ENCODE measurements around the gene UPK1A.
"Not testable (repeated sequence)": the region's sequence is repeated elsewhere in the genome, so short reads cannot be mapped to it uniquely, and the experiment has no call there.

The UPK1A gene

GRCh38 chr19:35689836-35690235, 23.5 kb downstream of the UPK1A start:
- no peak for FAIRE-seq

DNA sequence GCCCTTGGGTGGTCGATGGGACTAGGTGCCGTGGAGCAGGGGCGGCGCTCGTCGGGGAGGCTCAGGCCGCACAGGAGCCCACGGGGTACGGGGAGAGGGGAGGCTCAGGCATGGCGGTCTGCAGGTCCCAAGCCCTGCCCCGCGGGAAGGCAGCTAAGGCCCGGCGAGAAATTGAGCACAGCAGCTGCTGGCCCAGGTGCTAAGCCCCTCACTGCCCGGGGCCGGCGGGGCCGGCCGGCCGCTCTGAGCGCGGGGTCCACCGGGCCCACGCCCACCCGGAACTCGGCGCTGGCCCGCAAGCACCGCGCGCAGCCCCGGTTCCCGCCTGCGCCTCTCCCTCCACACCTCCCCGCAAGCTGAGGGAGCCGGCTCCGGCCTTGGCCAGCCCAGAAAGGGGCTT, 24.8 kb downstream of the UPK1A start:
- not testable (repeated sequence) for DNase-seq (ENCODE audit: insufficient read length, low spot score); FAIRE-seq

More at GRCh38 chr19:35689836-35690235, 23.5 kb downstream of the UPK1A start:
- DNase-seq (ENCODE audit: insufficient read length, low spot score), result no peak

GRCh38 chr19:35692010-35692409, 25.7 kb downstream of the UPK1A start:
- DNase-seq (ENCODE audit: insufficient read length, low spot score) (no peak), FAIRE-seq (no peak)

GRCh38 chr19:35693422-35693821, 27.1 kb downstream of the UPK1A start:
- FAIRE-seq (no peak), DNase-seq (ENCODE audit: insufficient read length, low spot score) (no peak)

- FAIRE-seq (peak; percentile 93), DNase-seq (ENCODE audit: insufficient read length, low spot score) (peak; percentile 88)
Observed at GRCh38 chr19:35693835-35694599, 27.7 kb downstream of the UPK1A start.

DNA sequence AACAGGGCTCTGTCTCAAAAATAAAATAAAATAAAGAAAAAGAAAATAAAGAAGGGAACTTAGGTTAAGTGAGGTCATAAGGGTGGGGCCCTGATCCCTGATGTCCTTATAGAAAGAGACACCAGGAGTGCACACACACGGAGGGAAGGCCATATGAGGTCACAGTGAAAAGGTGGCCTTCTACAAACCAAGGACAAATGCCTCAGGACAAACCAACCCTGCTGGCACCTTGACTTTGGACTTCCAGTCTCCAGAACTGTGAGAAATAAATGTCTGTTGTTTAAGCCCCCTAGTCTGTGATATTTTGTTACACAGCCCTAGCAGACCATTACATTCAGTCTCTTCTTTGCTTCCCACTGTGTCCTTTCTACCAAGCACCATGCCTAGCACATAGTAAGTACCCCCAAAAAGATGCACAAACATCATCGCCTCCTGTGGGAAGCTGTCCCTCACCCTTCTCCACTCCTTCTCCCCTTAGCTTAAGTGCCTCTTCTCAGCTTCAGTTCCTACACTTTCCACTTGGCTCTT, 29.6 kb downstream of the UPK1A start:
- FAIRE-seq, result no peak
- no peak for DNase-seq (ENCODE audit: insufficient read length, low spot score)

GRCh38 chr19:35696835-35697234, 30.5 kb downstream of the UPK1A start:
- DNase-seq (ENCODE audit: insufficient read length, low spot score) (no peak), FAIRE-seq (no peak)

- FAIRE-seq (peak; percentile 96), DNase-seq (ENCODE audit: insufficient read length, low spot score) (peak; percentile 98)
Observed at GRCh38 chr19:35702223-35703012, 36.1 kb downstream of the UPK1A start.

DNA sequence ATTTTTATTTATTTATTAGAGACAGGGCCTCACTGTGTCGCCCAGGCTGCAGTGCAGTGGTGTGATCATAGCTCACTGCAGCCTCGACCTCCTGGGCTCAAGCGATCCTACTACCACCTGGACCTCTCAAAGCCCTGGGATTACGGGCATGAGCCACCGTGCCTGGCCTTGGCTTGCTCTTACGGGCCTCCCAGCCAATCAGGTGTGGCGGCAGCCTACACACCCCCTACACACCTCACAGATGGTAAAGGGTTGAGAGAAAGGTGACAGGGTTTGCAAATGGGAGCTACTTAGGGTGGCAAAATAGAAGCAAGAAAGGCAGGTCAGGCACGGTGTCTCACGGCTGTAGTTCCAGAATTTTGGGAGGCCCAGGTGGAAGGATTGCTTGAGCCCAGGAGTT, 37.0 kb downstream of the UPK1A start:
- no peak for DNase-seq (ENCODE audit: insufficient read length, low spot score)
- no peak for FAIRE-seq

DNA sequence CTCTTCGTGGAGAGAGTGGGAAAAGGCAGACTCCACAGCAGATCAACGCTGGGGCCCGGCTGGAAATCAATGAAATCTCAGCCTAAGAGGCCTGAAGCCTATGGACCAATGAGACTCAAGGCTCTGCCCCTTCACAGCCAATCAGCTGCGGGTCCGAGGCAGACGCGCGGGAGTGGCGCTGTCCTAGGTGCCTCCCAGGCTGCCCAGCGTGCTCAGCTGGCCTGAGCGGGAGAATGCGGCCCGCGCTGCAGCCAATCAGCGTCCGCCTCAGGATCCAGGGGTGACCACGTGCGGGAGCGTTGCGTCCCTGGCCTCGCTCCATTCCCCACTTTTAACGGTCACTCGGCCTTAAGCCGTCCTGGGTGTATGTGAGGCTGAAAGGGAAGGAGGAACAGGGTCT, 37.9 kb downstream of the UPK1A start, which contains the start of gene ZBTB32:
Gene ZBTB32, plus strand, starts transcription at position 341 of the 400 bp plus-strand sequence. CDS start 10,069 bp downstream, outside the sequence.
- DNase-seq (ENCODE audit: insufficient read length, low spot score) (no peak), FAIRE-seq (no peak)

- FAIRE-seq (no peak), DNase-seq (ENCODE audit: insufficient read length, low spot score) (no peak)
Observed at GRCh38 chr19:35708391-35708790, 42.1 kb downstream of the UPK1A start.

DNA sequence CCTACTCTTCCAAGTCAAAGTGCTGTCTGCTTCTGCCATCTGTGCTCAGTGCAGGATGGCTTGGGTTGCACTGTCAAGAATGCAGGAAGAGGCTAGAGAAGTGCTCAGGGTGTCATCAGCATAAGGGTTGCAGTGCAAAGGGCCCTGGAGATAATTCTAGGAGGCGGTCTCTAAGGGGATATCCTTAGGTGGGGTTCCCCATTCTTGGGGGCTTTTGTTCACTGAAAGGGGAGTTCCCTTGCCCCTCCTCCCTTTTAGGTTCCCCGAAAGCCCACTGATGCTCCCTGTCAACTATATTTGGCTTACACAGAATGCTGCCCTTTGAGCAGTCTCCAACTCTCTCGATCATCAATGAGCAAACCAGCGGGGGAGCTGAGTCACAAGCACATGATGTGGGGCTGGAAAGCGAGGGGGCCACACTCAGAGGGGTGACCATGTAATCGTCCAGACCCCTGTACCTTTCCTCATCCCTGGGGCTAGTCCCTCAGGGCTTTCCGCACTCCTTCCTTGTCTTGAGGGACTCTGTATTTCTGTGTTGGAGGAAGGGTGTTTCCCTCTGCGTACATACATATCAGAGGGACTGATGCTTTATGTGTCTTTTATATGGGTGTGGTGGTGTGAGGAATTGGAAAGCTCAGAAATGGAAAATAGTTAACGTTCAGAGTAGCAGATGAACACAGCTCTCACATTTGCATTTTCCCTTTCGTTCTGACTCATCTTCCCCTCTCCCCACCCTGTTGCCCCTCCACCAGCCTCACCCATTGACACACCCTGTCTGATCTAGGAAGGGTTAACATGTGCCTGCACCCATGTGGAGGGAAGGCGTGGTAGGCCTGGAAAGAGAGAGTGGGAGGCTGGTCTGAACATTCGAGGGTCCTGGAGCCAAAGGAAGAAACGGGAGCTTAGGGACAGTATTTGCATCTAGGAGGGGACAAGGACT, 44.7 kb downstream of the UPK1A start:
- FAIRE-seq (no peak), DNase-seq (ENCODE audit: insufficient read length, low spot score) (no peak)

- no peak for FAIRE-seq
- no peak for DNase-seq (ENCODE audit: insufficient read length, low spot score)
Observed at GRCh38 chr19:35712567-35713505, 46.5 kb downstream of the UPK1A start.

GRCh38 chr19:35713506-35713850, 47.2 kb downstream of the UPK1A start:
- FAIRE-seq, result no peak

GRCh38 chr19:35713904-35714495, 47.7 kb downstream of the UPK1A start:
- FAIRE-seq (no peak), DNase-seq (ENCODE audit: insufficient read length, low spot score) (no peak)

More at GRCh38 chr19:35713506-35713850, 47.2 kb downstream of the UPK1A start:
- DNase-seq (ENCODE audit: insufficient read length, low spot score), result no peak

DNA sequence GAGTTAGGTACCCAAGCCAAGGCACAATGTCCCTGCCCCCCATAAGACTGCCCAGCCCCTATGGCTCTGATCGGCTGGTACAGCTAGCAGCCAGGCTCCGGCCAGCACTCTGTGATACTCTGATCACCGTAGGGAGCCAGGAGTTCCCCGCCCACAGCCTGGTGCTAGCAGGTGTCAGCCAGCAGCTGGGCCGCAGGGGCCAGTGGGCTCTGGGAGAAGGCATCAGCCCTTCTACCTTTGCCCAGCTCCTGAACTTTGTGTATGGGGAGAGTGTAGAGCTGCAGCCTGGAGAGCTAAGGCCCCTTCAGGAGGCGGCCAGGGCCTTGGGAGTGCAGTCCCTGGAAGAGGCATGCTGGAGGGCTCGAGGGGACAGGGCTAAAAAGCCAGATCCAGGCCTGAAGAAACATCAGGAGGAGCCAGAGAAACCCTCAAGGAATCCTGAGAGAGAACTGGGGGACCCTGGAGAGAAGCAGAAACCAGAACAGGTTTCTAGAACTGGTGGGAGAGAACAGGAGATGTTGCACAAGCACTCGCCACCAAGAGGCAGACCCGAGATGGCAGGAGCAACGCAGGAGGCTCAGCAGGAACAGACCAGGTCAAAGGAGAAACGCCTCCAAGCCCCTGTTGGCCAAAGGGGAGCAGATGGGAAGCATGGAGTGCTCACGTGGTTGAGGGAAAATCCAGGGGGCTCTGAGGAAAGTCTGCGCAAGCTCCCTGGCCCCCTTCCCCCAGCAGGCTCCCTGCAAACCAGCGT, 48.5 kb downstream of the UPK1A start:
- FAIRE-seq (no peak), DNase-seq (ENCODE audit: insufficient read length, low spot score) (no peak)

DNA sequence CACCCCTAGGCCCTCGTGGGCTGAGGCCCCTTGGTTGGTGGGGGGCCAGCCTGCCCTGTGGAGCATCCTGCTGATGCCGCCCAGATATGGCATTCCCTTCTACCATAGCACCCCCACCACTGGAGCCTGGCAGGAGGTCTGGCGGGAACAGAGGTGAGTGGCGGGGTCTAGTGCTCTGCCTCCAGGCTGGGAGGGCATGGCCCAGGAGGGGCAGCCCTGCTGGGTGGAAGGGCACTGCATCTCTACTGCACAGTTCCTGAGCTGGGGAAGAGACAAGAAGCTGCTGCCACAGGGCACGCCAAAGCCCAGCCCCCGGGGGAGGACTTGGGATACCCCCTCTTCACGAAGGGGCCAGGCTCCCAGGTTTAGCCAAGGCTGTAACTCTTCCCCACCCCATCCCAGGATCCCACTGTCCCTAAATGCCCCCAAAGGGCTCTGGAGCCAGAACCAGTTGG, 49.1 kb downstream of the UPK1A start:
- no peak for FAIRE-seq
- DNase-seq (ENCODE audit: insufficient read length, low spot score), result no peak
